CD4-positive, alpha-beta T cell treated with Interleukin-21 for 1 hour (primary cell): Measurements from ENCODE around the gene PCK2.
"Not testable (repeated sequence)": the region's sequence is repeated elsewhere in the genome, so short reads cannot be mapped to it uniquely, and the experiment has no call there.

Source experiments
- DNase-seq: peaks from one replicate; pipeline ENCODE4 v3.0.0-alpha.2; 2020

Gene PCK2

DNA sequence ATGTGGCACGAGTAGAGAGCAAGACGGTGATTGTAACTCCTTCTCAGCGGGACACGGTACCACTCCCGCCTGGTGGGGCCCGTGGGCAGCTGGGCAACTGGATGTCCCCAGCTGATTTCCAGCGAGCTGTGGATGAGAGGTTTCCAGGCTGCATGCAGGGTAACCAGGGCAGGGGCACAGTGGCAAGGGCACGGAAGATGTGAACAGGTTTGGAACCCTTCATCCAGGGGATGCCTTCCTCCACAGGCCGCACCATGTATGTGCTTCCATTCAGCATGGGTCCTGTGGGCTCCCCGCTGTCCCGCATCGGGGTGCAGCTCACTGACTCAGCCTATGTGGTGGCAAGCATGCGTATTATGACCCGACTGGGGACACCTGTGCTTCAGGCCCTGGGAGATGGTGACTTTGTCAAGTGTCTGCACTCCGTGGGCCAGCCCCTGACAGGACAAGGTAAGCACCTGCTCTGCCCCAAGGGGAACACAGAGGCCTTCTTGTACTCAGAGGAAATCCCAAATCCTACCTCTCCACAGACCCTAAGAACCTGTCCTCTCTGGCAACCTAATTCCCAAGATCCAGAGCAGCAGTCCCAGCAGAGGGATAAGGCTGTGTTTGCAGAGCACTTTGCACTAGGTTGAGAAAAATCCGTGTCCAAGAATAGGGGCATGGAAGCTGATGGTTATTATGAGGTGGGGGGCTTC, 4.3 kb downstream of the PCK2 start:
- no peak for DNase-seq

GRCh38 chr14:24098927-24099813, 5.1 kb downstream of the PCK2 start:
- DNase-seq = no peak

GRCh38 chr14:24100197-24100981, 6.3 kb downstream of the PCK2 start:
- no peak for DNase-seq

GRCh38 chr14:24100982-24101494, 6.9 kb downstream of the PCK2 start:
- DNase-seq = no peak

- no peak for DNase-seq
These were observed 8.4 kb downstream of the PCK2 start for GRCh38 chr14:24102357-24103048.

- no peak for DNase-seq
These were observed 9.3 kb downstream of the PCK2 start for GRCh38 chr14:24103451-24103850.

- not testable (repeated sequence) for DNase-seq
These were observed 11.6 kb downstream of the PCK2 start for GRCh38 chr14:24105609-24106239.

DNA sequence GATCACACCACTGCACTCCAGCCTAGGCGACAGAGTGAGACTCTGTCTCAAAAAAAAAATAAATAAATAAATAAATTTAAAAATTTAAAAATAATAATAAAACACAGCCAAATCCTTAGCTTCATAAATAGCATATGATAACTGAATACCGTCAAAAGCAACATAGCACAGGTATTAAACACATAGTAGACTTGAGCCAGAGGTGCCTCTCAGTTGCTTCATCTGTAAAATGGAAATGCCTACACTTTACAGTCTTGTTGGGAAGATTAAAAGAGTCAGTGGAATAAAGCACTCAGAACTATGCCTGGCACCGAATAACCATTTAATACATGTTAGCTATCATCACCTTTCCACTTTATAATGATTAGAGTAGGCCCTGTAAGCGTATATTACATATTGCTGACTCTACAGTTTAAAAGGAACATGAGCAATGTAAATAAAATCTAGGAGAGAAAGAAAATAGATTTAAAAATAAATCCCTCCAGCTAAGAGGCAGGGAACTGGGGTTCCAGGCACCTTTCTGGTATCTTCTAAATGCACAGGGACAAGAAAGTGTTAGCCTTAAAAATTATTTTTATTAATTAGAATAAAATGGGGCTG, 12.7 kb downstream of the PCK2 start:
- no peak for DNase-seq

- no peak for DNase-seq
These were observed 14.3 kb downstream of the PCK2 start for GRCh38 chr14:24108336-24108874.

DNA sequence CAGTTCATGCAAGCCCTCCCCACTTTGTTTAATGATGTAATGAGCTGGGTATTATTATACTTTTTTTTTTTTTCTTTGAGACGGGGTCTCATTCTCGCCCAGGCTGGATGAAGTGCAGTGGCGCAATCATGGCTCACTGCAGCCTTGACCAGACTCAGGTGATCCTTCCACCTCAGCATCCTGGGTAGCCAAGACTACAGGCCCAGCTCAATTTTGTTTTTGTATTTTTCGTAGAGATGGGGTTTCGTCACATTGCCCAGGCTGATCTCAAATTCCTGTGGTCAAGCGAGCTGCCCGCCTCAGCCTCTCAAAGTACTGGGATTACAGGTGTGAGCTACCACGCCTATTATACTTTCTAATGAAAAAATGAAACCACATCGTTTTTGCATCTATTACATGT, 15.9 kb downstream of the PCK2 start:
- DNase-seq = no peak

DNA sequence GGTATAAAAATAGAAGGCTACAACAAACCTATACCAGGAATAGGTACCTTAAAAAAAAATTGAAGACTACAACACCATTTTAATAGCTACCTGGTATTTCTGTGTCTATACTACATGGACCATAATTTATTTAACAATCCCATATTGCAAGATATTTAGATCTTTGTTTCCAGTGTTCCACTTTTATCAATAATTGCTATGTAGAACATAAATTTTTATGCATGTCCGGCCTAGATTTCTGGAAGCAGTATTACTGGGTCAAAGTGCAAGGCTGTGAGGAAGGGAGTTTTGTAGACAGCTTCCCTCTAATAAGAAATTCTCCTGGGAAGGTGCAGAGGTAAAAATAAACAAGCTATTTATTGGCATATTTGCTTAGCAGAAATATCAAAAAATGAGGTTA, 16.4 kb downstream of the PCK2 start:
- DNase-seq = no peak

GRCh38 chr14:24113379-24113800, 19.3 kb downstream of the PCK2 start:
- DNase-seq = peak; percentile 15

- DNase-seq = peak; percentile 88
These were observed 19.9 kb downstream of the PCK2 start for GRCh38 chr14:24113801-24114531.

DNA sequence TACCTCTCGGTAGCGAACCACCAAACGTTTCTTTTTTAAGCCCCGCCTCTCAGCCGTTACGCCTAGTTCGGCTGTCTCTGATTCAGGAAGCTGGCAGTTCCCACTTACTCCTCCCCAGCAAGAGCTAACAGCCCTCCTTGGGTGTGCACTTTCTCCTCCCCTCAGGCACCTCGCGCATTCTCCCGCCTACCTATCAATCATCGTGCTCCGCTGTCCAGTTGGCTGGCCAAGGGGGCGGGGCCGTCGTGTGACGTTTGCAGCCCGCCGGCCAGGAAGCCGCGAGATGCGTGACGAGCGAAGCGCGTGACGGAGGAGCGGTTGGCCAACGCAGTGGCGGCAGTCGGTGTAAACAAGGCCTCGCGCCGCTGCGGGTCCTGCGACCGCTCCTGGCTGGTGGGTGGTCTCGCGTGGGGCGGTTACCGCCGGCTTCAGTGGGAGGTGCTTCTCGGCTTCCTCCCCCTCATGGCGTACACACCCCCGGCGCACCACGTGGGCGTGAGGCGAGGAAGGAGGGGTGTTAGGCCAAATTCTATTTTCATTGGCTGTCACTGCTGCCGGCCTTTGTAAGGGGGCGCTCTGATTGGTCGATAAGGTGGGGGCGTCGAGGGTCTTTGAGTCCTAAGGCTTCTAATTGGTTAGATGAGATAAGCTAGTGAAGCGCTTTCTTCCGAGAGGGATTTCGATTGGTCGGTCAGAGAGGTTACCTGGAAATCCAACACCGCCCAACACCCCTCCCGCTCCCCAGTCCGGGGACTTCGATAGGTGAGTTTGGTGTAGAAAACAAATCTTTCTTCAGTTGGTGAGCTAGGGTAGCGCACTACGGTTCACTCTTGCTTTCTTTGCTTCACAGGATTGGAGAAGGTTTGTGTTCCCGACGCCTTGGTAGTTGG, 20.7 kb downstream of the PCK2 start, which contains the start of the genes DCAF11 and NRL:
DCAF11 (plus strand) TSS at position 246 of the 890 bp plus-strand sequence. CDS start 818 bp downstream, outside the sequence.
NRL (minus strand) TSS at position 418 of the 890 bp plus-strand sequence. CDS start 32,101 bp downstream, outside the sequence.
- peak; percentile 100 for DNase-seq

DNA sequence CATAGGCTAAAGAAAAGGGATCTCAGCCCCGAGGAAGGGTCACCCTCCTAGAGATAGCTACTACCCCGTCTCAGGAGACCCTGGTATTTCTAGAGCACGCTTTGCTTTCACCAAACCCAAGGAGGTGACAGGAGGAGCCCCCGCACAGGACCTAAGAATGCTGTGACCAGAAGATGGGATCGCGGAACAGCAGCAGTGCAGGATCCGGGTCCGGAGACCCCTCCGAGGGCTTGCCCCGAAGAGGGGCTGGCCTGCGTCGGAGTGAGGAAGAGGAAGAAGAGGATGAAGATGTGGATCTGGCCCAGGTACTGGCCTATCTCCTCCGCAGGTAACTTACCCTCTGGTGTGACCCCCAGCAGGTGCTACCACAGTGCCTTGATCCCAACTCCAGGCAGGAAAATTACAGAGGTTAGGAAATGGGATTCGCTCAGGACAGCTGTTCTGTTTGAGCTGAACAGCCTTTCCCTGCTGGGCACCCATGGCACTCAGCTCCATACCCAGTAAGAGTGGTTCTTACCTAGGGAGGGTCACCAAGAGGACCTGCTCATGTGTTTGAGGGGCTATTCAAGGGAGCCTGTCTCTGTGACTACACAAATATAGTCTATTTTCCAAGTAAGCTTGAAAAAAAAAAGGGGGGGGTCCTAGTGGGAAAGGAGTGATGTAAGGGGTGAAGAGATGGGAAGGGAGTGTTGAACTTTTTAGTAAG, 21.5 kb downstream of the PCK2 start:
- no peak for DNase-seq

DNA sequence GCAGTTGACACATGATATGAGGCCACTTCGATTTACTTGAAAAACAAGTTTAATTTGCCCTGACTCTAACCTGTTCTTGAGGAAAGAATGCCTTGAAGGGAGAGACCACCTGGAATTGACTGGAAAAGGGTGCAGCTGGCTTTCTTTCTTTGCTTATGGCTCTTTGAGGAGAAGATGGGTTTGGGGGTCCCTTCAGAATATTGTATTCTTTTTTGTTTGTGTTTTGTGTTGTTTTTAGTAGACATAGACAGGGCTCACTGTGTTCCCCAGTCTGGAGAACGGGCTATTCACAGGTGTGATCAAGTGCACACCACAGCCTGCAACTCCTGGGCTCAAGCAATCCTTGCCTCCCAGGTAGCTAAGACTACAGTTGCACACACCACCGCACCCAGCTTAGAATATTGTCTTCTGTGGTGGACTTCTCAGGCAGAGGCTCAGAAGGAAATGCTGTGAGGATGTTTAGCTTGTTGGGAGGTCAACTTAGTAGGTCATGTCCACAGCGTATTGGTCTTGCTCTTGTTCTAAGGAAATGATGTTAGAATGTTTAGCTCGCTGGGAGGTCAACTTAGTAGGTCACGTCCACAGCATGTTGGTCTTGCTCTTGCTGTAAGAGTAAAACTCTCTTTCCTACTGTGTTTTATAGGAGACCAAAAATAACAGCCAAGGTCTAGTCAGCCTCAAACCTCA, 22.2 kb downstream of the PCK2 start:
- DNase-seq = no peak

DNA sequence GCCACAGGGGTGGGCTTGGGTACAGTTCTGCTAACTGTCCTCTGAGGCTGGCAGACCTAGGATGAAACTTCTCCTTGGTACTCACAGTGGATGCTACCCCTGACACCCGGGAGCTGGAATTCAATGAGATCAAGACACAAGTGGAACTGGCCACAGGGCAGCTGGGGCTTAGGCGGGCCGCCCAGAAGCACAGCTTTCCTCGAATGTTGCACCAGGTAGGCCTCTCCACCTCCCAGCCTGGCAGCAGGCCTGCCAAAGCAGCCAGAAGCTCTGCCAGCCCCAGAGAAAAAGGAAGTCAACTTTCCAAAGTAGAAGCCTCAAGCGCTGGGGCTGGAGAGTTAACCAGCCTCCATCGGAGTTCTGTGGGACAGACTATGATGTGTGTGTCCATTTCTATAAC, 23.1 kb downstream of the PCK2 start:
- DNase-seq = no peak

- no peak for DNase-seq
These were observed 25.6 kb downstream of the PCK2 start for GRCh38 chr14:24119691-24120090.
